Sciatic nerve (tissue), 2 donors: ENCODE results near the gene SULT6B1. TPM values are rescaled to one million over a fixed set of nuclear protein-coding genes. Genes with fewer than 3 reads are reported as not detected.

ENCODE experiments used
- ATAC-seq: fragments of 200-7000 bp; cut with Tn5 transposase; one replicate; pipeline ENCODE4 v1.9.1; 2020; ENCODE audit warnings: mild to moderate bottlenecking, moderate library complexity
- DNase-seq: peaks from one replicate; pipeline ENCODE4 v3.0.0-alpha.2; 2020; ENCODE audit warnings: low spot score
- intact Hi-C: fragments of 100-400 bp; cut with DNase I; formaldehyde crosslinking; loops from one replicate; pipeline ENCODE4 v1.14.2; 2022
- total RNA-seq: library from RNA; stranded (reverse); fragmentation: NEBNext Ultra II Directional; extraction: Animal tissue kit (Norgen Biotek cat#: 25700); gene quantifications from one replicate; pipeline ENCODE4 v1.2.1, GENCODE V29; 2021
- donor health status: DM: no; HTN: no; CAD: no.
- donor health status: DM: no; HTN: no; CAD: no.

Gene SULT6B1
- total RNA-seq, 1 donor from 2014 or later = not detected

DNA sequence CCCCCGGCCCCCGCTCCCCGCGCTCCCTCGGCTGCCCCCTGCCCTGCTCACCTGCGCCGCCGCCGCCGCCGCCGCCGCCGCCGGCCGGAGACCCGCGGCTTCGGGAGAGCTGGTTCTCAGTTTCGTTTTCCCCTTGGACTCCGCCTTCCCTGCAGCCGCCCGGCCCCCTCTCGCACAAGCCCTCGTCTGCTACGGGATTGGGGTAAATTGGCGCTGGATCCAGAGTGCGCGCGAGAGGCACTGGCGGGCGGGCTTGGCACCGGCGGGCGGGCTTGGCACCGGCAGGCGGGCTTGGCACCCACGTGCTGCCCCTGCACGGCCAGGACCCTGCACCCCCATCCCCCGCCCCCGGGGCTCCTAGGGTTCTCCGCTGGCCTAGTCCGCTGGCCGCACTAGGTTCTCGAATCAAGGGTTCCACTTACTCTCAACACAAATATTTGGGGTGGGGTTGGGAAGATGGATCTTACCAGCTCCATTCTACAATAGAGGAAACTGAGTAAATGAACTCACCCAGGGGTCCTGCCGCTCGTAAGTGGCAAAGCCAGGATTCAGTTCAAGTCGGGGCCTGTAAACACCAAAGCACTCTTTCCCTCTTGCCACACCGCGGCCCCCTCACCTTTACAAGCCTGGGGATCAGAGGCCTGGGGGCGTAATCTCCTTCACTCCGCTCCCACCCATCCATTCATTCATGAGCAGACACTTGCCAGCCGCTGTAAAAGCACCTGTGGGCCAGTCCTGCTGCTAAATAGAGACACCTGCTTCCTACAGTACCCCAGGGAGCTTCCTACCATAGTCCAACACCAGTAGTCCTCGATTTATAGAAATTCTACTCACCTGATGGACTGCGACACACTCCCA, 31.4 kb downstream of the SULT6B1 start, which contains the start of gene EIF2AK2:
TSS of gene EIF2AK2 (minus strand) at position 124 of the 858 bp plus-strand sequence. CDS start 9,174 bp downstream, outside the sequence.
- intact Hi-C loops = no loop called here
- DNase-seq (peak; percentile 89), ATAC-seq (peak; percentile 90)

DNA sequence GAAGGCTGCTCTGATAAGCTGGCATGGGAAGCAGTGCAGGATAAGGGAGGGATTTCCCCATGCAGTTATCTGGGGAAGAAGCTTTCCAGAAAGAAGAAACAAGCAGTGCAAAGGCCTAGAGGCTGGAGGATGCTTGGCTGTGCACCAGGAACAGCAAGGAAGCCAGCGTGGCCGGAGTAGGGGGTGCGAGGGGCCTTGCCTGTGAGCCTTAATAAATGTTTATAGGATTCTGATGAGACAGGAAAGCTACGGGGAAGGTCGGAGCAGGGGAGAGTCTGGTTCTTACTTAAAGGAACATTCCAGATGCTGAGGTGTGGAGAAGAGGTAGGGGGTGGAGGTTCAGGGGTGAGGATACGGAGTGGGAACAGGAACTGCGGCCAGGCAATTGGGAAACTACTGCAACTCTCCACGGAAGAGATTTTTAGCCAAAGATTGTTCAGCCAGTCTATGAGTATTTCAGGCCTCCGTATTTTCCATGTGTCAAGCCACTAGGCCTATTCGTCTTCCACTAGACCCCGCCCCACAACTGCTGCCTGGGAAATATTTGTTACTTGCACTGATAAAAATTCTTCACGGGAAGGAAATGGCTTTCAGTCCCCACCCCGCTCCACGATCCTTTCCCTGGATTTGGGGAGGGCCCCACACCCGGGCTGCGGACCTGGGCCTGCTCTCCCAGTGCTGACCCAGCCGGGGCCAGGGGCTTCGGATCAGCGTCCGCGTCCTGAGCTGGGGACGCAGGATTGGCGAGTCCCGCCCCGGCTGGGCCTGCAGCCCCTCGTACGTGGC, 32.2 kb downstream of the SULT6B1 start:
- DNase-seq = peak; percentile 66
- intact Hi-C loops = no loop called here
- ATAC-seq = peak; percentile 69

DNA sequence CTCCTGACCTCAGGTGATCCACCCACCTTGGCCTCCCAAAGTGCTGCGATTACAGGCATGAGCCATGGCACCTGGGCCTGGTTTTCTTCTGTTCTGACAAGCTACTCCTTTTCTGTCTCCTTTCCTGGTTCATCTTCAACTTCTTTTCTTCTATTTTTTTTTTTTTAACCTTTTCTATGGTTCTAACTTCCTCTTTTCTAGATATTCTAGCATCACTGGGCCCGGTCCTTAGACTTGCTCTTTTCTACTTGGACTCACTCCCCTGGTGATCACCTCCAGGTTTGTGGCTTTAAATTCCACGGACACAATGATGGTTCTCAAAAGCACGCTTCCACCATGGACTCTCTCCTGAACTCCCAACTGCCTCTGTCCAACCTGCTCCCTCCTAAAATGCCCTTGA, 33.7 kb downstream of the SULT6B1 start:
- intact Hi-C loops = no loop called here
- no peak for DNase-seq
- ATAC-seq = no peak

DNA sequence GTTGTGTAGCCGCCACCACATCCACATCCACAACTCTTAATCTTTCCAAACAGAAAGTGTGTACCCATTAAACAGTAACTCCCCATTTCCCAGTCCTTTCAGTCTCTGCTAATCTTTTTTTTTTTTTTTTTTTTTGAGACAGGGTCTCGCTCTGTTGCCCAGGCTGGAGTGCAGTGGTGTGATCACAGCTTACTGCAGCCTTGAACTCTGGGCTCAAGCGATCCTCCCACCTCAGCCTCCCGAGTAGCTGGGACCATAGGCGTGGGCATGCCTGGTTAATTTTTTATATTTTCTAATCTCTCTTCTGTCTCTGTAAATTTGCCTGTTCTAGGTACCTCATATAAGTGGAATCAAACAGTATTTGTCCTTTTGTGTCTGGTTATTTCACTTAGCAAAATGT, 35.2 kb downstream of the SULT6B1 start:
- no peak for ATAC-seq
- intact Hi-C loops = no loop called here
- DNase-seq = no peak

DNA sequence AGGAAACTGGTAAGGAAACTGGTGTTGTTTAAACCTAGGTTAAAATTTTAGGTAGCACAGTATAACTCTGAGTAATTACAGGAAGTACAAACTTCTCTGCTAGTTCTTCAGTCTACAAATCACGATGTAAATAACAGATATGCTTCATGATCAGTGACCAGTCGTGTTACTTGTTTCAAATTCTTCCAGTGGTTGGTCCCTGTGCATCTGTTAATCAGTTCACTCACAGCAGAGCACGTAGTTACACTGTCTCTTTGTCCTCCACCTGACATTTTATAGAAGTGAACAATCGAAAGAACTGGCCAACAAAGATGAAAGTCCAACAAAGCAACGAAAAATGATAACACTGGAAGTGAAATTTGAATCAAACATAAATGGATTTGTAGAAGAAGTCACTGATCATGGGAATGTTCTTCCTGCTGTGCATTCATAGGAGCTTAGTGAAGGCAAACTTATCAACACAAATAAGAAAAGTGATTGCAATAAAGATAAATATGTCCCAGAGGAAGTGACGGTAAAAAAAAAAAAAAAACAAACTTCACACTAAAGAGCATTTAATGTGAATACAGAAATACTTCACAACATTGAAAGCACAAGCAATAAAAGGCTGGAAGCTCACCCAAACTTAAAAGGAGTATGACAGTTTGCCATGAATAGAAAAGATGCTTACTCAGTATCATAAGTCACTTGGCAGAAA, 38.7 kb downstream of the SULT6B1 start:
- ATAC-seq (no peak), DNase-seq (no peak)
- intact Hi-C loops = no loop called here

DNA sequence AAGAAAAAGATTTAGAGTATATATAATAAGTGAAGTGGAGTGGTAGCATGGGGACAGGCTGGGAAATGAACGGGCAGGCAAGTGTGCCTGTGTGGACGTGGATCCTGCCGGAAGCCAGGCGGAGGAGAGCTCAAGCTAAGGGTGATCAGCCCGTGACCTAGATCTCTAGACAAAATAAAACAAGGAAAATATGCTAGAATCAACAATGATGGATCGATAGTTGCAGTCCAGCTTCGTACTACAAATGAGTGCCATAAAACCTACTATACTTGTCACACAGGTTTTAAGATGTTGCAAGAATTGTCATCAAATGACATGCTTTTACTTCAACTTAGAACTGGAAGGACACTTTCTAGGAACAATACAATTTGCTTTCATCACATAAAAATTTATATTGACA, 40.1 kb downstream of the SULT6B1 start:
- intact Hi-C loops = no loop called here
- ATAC-seq (no peak), DNase-seq (no peak)

DNA sequence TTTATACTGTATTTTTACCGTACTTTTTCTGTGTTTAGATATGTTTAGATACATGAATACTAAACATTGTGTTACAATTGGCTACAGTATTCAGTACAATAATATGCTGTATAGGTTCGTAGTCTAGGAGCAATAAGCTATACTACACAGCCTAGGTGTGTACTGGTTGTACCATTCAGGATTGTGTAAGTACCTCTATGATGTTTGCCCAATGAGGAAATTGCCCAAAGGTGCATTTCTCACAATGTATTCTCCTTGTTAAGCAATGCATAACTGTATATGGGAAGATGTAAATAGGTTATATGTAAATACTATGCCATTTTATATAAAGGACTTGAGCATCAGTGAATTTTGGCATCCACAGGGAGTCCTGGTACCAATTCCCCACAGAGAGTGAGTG, 42.4 kb downstream of the SULT6B1 start:
- ATAC-seq = no peak
- intact Hi-C loops = no loop called here
- no peak for DNase-seq

DNA sequence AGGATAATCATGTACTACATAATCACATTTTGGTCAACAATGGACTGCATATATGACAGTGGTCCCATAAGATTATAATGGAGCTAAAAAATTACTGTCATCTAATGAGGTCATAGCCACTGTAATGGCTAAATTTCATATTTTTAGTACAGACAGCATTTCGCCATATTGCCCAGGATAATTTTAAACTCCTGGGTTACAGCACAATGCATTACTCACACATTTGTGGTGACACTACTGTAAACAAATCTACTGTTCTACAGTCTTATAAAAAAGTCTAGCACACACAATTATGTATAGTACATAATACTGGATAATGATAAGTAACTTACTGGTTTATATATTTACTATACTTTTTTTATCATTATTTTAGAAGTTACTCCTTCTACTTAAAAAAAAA, 44.5 kb downstream of the SULT6B1 start:
- no peak for ATAC-seq
- DNase-seq = no peak
- intact Hi-C loops = no loop called here

DNA sequence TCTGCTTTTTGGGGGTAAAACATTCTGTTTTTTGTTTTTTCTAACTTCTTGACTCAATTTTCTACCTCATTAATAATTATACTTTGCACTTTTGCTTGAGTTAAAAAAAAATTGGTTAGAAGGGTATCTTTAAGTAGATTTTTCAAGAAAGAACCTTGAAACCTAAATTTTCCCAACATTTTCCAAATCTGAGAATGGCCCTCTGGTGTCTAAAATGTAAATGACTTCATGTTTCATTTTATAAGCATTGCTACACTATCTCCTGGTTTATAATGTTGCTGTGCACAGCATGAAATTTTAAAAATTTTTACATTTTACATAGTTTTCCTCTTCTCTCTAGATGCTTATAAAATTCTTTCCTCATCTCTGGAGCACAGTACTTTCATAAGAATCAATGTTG, 45.9 kb downstream of the SULT6B1 start:
- no peak for ATAC-seq
- no peak for DNase-seq
- intact Hi-C loops = no loop called here

DNA sequence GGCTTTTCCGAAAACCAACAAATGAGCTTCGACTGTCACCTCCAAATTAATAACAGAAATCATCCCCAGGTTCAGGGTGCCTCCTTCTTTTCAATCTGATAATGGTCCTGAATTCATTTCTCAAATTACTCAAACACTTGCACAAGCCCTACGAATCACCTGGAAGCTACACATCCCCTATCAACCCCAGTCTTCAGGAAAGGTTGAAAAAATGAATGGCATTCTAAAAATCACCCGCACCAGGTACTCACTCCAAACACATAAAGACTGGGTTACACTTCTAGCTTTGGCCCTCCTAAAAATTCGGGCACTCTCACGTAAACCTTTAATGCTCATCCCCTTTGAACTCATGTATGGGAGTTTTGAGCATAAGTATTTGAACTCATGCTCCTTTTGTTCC, 55.6 kb downstream of the SULT6B1 start:
- ATAC-seq (no peak), DNase-seq (no peak)
- intact Hi-C loops = no loop called here

DNA sequence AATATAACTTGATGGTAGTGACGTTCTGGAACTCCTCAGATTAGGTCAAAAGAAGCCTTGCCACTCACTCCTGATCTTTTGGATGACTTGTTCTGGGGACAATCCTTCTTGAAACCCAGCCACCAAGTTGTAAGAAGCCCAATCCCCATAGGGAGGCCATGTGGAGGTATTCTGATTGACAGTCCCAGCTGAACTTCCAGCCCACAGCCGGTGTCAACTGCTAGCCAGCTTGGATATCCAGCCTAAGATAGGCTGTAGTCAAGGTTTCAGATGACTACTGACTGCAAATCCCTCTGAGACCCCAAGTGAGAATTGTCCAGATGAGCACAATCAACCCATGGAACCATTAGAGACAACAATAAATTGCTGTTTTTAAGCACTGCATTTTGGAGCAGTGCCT, 63.1 kb downstream of the SULT6B1 start:
- intact Hi-C loops = no loop called here
- no peak for ATAC-seq
- no peak for DNase-seq

DNA sequence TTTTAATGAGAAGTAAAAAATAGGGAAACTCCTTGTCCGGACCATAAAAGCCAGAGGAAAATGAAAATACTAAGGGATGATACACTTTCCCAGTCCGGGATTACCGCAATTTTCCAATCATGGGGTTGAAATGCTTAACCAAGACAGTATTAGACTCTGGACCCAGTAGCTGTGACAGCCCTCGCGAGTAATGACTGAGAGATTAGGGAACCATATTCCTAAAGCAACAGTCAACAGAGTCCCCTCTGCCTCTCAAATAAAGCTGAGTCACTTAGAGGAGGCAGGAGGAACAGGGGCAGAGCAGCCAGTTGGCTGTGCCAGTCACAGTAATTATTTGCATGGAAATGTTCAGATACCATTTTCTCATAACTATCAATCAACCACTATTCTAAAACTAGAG, 69.3 kb downstream of the SULT6B1 start:
- intact Hi-C loops = no loop called here
- ATAC-seq = no peak
- no peak for DNase-seq

Other genes with a start within 250 kb of the SULT6B1 start
- 38.9 TPM for gene STRN, start 222.1 kb downstream of the SULT6B1 start, total RNA-seq
- gene HEATR5B, start 104.3 kb downstream of the SULT6B1 start, total RNA-seq = 25.7 TPM
- 8.9 TPM for gene GPATCH11, start 104.2 kb downstream of the SULT6B1 start, total RNA-seq
- 56.0 TPM for gene EIF2AK2, start 31.7 kb downstream of the SULT6B1 start, total RNA-seq
- 43.5 TPM for gene CEBPZOS, start 7.8 kb upstream of the SULT6B1 start, total RNA-seq
- 57.6 TPM for gene CEBPZ, start 42.9 kb upstream of the SULT6B1 start, total RNA-seq
- 21.1 TPM for gene NDUFAF7, start 43.0 kb upstream of the SULT6B1 start, total RNA-seq
- gene PRKD3, start 136.2 kb upstream of the SULT6B1 start, total RNA-seq = 57.2 TPM
- 4.8 TPM for gene QPCT, start 156.0 kb upstream of the SULT6B1 start, total RNA-seq